ENCODE measurements around the gene MTA1.

MTA1 gene

GRCh38 chr14:105383083-105383730, 36.4 kb upstream of the MTA1 start:
- FAIRE-seq (no peak), DNase-seq (ENCODE audit: insufficient read length, low spot score) (no peak)
- TF ChIP-seq POLR2A (IDR thresholded peaks at IDR 0.05; ENCODE audit: low read depth, low read length) = no peak

- FAIRE-seq (no peak), DNase-seq (ENCODE audit: insufficient read length, low spot score) (no peak)
- no peak for TF ChIP-seq POLR2A (IDR thresholded peaks at IDR 0.05; ENCODE audit: low read depth, low read length)
These were observed 35.5 kb upstream of the MTA1 start for GRCh38 chr14:105384041-105384557.

- no peak for FAIRE-seq
These were observed 34.9 kb upstream of the MTA1 start for GRCh38 chr14:105384605-105385321.

GRCh38 chr14:105385322-105385637, 34.3 kb upstream of the MTA1 start:
- no peak for FAIRE-seq
- no peak for TF ChIP-seq POLR2A (IDR thresholded peaks at IDR 0.05; ENCODE audit: low read depth, low read length)
- no peak for DNase-seq (ENCODE audit: insufficient read length, low spot score)

More at GRCh38 chr14:105384605-105385321, 34.9 kb upstream of the MTA1 start:
- no peak for TF ChIP-seq POLR2A (IDR thresholded peaks at IDR 0.05; ENCODE audit: low read depth, low read length)
- no peak for DNase-seq (ENCODE audit: insufficient read length, low spot score)

DNA sequence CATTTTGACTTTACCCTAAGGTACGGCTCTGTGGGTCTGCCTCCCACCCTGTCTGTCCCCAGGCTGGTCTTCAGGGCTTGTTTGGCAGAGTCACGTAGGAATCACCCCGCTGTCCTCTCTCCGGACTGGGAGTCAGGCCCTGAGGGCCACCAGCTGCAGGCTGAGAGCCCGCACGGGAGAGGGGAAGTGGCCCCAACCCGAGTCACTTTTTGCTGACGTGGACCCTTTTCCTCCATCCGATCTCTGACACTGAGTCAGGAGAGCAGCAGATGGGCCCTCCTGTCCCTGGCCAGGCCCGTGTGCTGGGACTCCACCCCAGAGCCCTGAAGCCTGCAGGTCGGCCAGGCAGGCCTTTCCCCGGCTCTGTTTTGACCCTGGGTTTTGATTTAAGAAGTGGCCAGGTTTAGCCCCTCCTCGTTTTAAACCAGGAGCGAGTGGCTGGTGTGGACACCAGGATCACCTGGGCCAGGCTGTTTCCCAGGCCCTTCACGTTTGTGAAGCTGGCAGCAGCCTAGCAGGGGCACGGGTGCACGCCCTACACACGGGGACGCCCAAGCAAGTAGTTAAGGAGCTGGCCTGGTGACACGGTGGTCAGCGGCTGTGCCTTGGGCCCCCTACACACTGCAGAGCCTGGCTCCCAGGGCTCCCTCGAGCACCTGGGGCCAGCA, 33.8 kb upstream of the MTA1 start:
- no peak for DNase-seq (ENCODE audit: insufficient read length, low spot score)
- no peak for TF ChIP-seq POLR2A (IDR thresholded peaks at IDR 0.05; ENCODE audit: low read depth, low read length)
- no peak for FAIRE-seq

DNA sequence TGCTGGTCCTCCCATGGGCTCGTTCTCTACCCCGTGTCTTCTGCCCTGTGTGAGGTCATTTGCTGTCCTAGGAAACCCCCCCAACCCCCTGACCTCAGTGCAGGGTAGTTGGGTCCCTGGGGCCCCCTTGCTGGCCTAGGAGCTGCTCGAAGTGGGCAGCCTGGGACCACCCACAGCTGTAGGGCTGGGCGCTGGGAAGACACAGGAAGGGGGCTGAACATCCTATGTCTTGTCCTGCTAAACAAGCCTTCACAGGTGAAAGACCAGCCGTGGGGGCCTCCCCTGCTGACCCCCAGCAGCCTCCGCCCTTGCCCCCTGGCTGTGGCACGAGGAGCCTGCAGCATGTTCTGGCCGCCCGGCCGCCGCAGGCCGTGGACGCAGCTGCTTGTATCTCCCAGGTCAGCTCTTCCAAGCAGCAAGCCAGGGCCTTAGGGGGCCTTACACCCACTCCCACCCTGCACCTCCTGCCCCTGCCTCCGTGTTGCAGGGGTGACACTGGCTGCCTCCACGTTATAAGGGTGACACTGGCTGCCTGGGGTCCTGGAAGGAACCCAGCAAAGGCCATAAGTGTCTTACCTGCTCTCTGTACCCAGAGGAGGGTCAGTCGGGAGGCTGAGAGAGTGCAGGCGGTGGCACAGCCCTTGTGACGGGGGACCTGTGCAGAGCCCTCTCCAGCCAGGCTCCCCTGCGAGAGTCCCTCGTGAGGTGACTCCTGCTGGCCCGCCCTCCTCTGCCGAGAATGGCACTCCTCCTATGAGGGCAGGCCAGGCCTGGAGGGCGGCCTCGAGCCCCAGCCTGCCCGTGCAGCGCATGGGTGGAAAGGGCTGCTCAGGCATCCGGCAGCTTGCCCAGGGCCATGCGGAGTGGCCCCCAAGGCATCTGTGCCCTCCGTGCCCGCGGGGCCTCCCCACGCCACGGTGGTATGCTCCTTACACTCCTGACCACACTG, 32.8 kb upstream of the MTA1 start:
- no peak for DNase-seq (ENCODE audit: insufficient read length, low spot score)
- no peak for TF ChIP-seq POLR2A (IDR thresholded peaks at IDR 0.05; ENCODE audit: low read depth, low read length)
- FAIRE-seq = no peak

- TF ChIP-seq POLR2A (IDR thresholded peaks at IDR 0.05; ENCODE audit: low read depth, low read length) = no peak
- DNase-seq (ENCODE audit: insufficient read length, low spot score) (no peak), FAIRE-seq (no peak)
These were observed 32.1 kb upstream of the MTA1 start for GRCh38 chr14:105387530-105387922.

- no peak for FAIRE-seq
- TF ChIP-seq POLR2A (IDR thresholded peaks at IDR 0.05; ENCODE audit: low read depth, low read length) = no peak
- no peak for DNase-seq (ENCODE audit: insufficient read length, low spot score)
These were observed 31.3 kb upstream of the MTA1 start for GRCh38 chr14:105388110-105388951.

DNA sequence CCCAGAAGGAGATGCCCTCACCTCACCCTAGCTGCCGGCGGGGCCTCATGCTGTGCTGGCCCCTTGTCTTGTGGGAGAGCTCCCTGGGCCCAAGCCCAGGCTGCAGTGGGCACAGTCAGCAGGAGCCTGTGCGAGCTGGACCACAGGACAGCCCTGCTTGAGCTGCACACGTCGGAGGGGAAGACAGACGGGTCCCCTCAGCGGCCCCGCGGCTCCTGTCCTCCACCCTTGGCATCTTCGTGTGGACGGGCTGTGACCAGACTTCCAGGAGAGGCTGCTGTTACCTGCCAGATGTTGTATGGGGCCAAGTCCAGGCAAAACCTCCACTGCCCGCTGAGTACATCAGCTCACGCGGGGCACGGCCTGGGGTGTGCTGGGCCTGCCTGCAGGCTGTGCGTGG, 30.7 kb upstream of the MTA1 start:
- no peak for FAIRE-seq
- no peak for DNase-seq (ENCODE audit: insufficient read length, low spot score)
- no peak for TF ChIP-seq POLR2A (IDR thresholded peaks at IDR 0.05; ENCODE audit: low read depth, low read length)

GRCh38 chr14:105389534-105389933, 30.1 kb upstream of the MTA1 start:
- no peak for TF ChIP-seq POLR2A (IDR thresholded peaks at IDR 0.05; ENCODE audit: low read depth, low read length)

GRCh38 chr14:105389976-105390848, 29.4 kb upstream of the MTA1 start:
- DNase-seq (ENCODE audit: insufficient read length, low spot score) = no peak

More at GRCh38 chr14:105389534-105389933, 30.1 kb upstream of the MTA1 start:
- FAIRE-seq (no peak), DNase-seq (ENCODE audit: insufficient read length, low spot score) (no peak)

More at GRCh38 chr14:105389976-105390848, 29.4 kb upstream of the MTA1 start:
- no peak for FAIRE-seq
- TF ChIP-seq POLR2A (IDR thresholded peaks at IDR 0.05; ENCODE audit: low read depth, low read length) = no peak
